ENCODE results near the gene SLC16A4.

- no peak for TF ChIP-seq POLR2AphosphoS5 (IDR thresholded peaks at IDR 0.05; ENCODE audit: low read depth, low read length)
- no peak for TF ChIP-seq POLR2A (IDR thresholded peaks at IDR 0.05; ENCODE audit: low read depth, low read length)
- TF ChIP-seq TAF1 (IDR thresholded peaks at IDR 0.05; ENCODE audit: borderline replicate concordance, low read depth, low read length) = no peak
These were observed 15.3 kb downstream of the SLC16A4 start for GRCh38 chr1:110375490-110375889.

All from GM12892 (cell line).